Measurements from ENCODE around the gene PRRX2. TPM values are rescaled to one million over a fixed set of nuclear protein-coding genes. Genes with fewer than 3 reads are reported as not detected.

The PRRX2 gene
- total and polyA plus RNA-seq, 9 of the 15 experiments (the other 6 are each of a cell fraction or from before 2014, with no cell fraction given), result 0.21 TPM; not detected in 8

DNA sequence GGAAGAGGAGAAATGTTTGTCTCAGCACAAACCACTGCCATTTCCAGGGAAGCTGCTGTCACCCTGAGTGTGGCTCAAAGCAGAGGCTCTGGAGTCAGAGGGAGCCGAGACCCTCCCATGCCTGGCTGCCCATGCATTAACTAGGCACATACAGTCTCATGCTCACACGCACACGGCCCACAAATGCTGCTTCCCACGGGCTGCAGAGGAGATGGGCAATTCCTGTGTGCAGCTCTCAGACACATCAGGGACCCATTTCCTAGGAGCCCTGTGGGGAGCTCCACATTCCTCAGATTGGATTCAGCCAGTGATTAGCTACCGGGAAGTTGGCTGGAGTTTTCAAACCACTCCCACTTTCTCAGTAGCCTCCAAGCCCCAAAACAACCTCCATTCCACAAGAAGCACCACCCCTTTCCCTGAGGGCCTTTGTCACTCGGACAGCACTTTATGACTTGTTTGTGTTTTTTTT is 96.5 kb downstream of the PRRX2 start:
- no peak for DNase-seq (ENCODE audit: extremely low read depth in 1 of 4, low spot score in 3 of 4)
- H3K9me1 ChIP-seq (ENCODE audit: control insufficient read depth, insufficient read depth, low read length), result no peaks in the 10 kb centered on the region
- ChIA-PET POLR2A (interaction anchor here (0.5 to 1.5 kb wide), 5 partner anchors 10 to 25 kb away, joined by 3 to 4 read pairs (median 3); no protein-coding TSS in a partner anchor), CTCF (ENCODE audit: low intra/inter-chr PET ratio) (no interaction called here)
- in situ Hi-C loops (cut with MboI) (no loop called here), intact Hi-C loops (cut with micrococcal nuclease) (no loop called here)
- no peaks in the 10 kb centered on the region for H3K36me3 ChIP-seq (ENCODE audit: control insufficient read depth, insufficient read depth, low read length)
- H3K4me3 ChIP-seq, result no peak overlapping the region
- peaks cover 23 to 26% of the 10 kb centered on the region in 2 experiments for H3K4me1 ChIP-seq (replicated peaks in 1 of 2; ENCODE audit: control insufficient read depth in 2 of 2, insufficient read depth in 2 of 2, low read length in 2 of 2)
- no peak overlapping the region; the same call in 1 of the 2 replicates for H3K4me2 ChIP-seq (ENCODE audit: insufficient read depth, low read length)
- H4K20me1 ChIP-seq (replicated peaks; ENCODE audit: control insufficient read depth, insufficient read depth, low read length), result 0 out of 2 replicates have a peak, but pooled peaks cover 5% of the 10 kb centered on the region
- H3K9me3 ChIP-seq (replicated peaks; ENCODE audit: control insufficient read depth, insufficient read depth, low read depth, low read length), result no peaks in the 10 kb centered on the region
- no peak for ATAC-seq
- H3K27me3 ChIP-seq (ENCODE audit: control insufficient read depth in 2 of 2, insufficient read depth in 2 of 2, low read length in 2 of 2), result no peaks in the 10 kb centered on the region
- H2AFZ ChIP-seq (ENCODE audit: low read depth, low read length), result no peak overlapping the region
- TF ChIP-seq TEAD4 (IDR thresholded peaks at IDR 0.05; ENCODE audit: low read length) (no peak), TEAD4 (CRISPR knock-in tag; IDR thresholded peaks at IDR 0.05; ENCODE audit: borderline replicate concordance) (peak; percentile 42; the same call in 1 of the 2 replicates), RBM34 (IDR thresholded peaks at IDR 0.05; ENCODE audit: borderline replicate concordance, insufficient read depth, low read length) (no peak), ZC3H4 (CRISPR knock-in tag; IDR thresholded peaks at IDR 0.05; ENCODE audit: borderline replicate concordance) (0 out of 2 replicates have a peak, but pooled peaks have one; percentile 42), POLR3A (IDR thresholded peaks at IDR 0.05; ENCODE audit: borderline replicate concordance, extremely low read depth, insufficient read depth, insufficient read length) (peak; percentile 19), BRCA1 (IDR thresholded peaks at IDR 0.05) (no peak), BRCA1 (CRISPR knock-in tag; IDR thresholded peaks at IDR 0.05) (0 out of 2 replicates have a peak, but pooled peaks have one; percentile 68), PRMT5 (CRISPR knock-in tag; IDR thresholded peaks at IDR 0.05) (no peak), SP1 (CRISPR knock-in tag; IDR thresholded peaks at IDR 0.05) (peak; percentile 22; the same call in 1 of the 2 replicates)
- no TSS peak for BruUV-seq (replicated peaks)
- FAIRE-seq, result no peak
- 47% methylated on average over 6 of the region's 6 CpGs for WGBS (ENCODE audit: insufficient coverage, low coverage, missing lambda C conversion rate)
- no peak overlapping the region for H3K27ac ChIP-seq (ENCODE audit: extremely low read depth, low read depth, low read length)
- no peaks in the 10 kb centered on the region for H3K79me2 ChIP-seq (ENCODE audit: control insufficient read depth, insufficient read depth, low read length)
- H3K9ac ChIP-seq (ENCODE audit: insufficient read depth in 1 of 2, low read depth in 2 of 2, low read length in 2 of 2), result peak overlapping the region in 1 of 2 experiments; percentile 40; a peak in 2 of 4 replicates

All from K562 (cell line).